ENCODE results near the gene LRRC10B.

LRRC10B gene

DNA sequence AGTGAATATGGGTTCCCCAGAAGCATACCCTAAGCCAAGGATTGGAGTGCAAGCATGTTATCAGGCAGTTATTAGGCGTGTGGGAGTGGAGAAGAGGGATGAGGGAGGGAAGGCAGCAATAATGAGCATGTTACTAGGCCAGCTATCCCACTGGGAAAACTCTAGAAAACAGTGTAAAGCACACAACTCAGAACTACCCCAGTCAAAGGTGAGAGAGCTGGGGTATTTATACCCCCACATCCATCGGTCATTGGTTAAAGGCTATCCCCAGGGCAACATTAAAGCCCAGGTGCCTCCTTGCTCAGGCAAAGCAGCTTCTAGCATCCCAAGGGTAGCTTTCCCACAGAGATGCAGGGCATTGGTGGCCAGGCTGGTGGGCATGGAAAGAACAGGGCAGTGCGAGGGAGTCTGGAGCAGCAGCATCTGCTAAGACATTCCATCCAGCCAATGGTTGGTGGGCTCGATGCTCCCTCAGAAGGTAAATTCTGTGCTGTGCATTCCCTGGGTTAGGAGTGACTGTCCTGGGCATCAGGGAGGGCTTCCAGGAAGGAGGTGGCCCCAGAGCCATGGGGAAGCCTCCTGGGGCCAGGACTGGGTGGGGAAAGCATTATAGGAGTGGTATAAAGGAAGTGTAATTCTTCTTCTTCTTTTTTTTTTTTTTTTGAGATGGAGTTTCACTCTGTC is 21.1 kb upstream of the LRRC10B start:
- no peak for DNase-seq

- peak; percentile 91 for DNase-seq
Measured at GRCh38 chr11:61488651-61489291, 19.8 kb upstream of the LRRC10B start.

DNA sequence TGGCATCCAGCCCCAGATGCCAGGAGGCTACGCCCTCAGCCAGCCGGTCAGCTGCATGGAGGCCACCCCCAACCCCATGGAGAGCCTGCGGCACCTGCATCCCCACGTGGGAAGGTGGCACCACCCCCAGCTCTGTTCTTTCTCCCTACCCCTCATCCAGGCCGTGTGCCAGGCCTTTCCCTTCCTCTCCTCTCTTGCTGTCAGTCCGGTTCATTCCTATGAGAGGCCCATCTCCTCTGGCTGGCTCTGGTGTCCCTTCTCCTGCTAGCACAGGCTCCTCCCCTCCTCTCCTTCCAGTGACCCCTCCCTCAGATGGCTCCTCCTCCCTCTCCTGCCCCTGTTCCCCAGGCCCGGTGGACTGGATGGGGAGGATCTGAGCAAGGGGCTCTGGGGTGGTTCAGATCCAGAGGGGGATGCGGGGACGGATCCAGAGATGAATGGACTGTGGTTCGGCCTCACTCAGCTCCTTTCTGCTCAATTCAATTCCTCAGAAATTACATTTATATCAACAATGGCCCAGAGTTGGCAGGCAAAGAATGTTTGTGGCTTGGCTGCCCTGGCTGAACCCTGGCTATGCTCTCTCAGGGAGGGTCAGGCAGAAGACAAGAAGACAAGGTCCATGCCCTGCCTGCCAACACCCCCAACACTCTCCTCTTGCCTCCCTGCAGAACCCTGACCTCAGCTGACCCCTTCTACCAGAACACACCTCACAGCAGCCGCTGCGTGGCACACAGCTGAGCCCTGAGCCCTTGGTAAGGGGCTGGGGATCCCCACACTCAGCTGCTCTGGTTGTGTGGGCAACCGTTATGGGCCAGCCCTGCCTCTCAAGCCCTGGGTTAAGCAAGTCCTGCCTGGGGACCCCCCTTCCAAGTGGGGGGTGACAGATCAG is 18.5 kb upstream of the LRRC10B start:
- DNase-seq, result no peak

DNA sequence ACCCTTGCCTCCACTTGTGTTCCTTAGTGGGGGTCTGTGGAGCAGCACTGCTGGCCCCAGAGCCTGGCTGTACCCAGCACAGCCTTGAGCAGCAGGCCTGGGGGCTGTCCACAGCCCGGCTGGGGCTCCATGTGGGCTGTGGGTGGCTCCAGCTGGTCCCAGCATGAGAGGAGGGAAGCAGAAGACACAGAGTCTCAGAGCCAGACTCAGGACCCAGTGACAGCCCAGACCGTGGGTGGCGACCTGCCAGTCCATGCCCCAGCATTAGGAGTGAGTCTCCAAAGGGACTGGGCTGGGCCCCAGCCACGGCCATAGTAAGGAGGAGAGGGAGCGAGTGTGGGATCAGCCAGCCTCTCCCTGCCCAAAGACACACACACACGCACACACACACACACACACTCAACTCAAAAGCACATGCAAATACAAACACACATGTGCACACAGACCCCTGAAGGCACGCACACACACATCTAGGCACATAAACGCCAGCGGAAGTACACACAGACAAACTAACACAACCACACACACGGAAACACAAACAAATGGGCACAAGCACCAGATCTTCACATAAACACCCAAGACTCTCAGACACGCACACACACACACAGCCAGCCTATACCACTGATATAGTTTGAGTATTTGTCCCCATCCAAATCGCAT is 16.7 kb upstream of the LRRC10B start:
- DNase-seq, result no peak

DNA sequence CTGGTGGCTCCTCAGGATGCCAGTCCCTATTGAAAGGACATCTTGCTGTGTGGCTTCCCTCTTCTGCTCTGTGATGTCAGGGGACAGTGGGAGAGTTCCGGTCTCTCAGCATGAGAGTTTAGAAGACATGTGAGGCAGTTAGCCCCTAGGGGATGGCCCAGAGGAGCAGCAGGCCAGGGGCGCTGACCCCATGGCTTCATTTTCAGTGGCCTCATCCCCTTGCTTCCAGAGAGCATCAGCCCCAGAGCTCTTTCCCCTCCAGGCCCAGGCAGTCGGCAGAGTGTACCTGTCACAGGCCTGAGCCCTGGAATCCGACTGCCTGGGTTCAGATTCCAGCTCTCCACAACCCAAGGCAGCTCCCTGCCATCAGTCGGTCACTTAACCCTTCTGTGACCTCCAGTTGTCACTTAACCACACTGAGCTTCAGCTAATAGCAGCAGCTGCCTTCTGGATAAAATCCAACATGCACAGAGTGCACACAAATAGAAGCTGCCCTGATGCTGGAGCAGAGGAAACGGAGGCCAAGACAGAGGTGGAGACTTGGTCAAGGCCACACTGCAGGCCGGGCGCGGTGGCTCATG is 14.1 kb upstream of the LRRC10B start:
- peak; percentile 35 for DNase-seq

DNA sequence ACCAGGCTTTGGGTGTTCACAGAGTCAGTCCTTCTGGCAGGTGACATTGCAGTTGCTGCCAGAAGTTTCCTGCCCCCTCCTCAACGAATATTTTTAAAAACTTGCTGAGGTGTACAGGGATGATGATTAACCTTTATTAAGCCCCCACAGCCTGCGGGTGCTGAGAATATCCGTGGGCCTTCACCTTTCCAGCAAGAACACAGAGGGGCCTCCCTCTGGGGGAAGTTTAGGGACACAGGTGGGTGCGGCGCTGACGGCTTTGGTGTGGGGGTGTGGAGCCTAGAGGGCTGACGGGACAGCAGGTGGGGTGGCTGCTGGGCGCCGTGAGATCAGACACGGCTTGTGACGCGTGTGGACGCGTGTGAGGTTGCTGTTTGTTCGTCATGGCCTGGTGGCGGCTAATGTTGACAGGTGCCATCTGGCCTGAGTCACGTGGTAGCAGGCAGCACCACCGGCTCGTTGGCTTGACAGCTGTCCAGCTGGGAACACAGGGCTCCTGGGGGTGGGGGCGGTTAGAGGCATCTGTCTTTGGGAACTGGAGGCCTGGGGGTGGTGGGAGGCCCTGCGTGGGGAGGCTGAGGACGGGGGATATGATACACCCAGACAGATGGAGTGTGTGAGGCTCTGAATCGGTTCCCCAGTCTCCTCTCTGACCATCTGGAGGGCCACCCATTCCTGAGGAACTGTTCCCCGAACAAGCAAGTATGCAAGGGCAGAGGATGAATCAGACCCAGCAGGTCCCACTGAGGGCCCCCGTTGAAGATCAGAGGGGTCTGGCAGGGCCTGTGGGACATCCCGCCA is 12.5 kb upstream of the LRRC10B start:
- DNase-seq, result peak; percentile 97

DNA sequence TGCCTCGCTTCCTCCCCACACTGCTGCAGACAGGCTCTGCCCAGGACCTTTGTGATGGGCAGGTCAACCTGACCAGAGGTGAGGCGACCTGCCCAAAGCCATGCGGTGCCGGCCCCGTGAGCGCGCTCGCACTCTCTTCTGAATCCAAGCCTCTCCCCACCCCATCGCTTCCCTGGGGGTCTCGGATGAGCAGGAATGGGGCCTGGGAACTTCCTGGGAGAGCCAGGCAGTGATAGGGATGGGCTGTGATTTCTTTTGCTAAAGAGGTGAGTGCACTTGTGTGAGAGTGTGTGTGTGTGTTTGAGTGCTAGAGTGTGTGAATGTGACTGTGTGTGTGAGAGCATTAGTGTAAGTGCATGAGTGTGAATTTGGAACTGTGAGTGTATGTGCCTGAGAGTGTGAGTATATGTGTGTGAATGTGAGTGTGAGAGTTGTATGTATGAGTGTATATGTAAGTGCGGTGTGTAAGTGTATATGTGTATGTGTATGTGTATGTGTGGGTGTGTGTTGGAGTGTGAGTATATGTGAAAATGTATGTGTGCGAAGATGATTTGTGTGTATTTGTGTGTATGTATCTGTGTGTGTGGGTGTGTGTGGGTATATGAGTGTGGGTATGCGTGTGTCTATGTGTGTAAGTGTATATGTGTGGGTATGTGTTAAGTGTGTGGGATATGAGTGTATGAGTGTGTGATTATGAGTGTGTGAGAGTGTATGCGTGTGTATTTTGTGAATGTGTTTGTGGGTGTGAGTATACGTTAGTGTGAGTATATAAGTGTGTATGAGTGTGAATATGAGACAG is 11.7 kb upstream of the LRRC10B start:
- no peak for DNase-seq

- no peak for DNase-seq
Measured at GRCh38 chr11:61497473-61497872, 11.1 kb upstream of the LRRC10B start.

- DNase-seq, result no peak
Measured at GRCh38 chr11:61497876-61498275, 10.7 kb upstream of the LRRC10B start.

DNA sequence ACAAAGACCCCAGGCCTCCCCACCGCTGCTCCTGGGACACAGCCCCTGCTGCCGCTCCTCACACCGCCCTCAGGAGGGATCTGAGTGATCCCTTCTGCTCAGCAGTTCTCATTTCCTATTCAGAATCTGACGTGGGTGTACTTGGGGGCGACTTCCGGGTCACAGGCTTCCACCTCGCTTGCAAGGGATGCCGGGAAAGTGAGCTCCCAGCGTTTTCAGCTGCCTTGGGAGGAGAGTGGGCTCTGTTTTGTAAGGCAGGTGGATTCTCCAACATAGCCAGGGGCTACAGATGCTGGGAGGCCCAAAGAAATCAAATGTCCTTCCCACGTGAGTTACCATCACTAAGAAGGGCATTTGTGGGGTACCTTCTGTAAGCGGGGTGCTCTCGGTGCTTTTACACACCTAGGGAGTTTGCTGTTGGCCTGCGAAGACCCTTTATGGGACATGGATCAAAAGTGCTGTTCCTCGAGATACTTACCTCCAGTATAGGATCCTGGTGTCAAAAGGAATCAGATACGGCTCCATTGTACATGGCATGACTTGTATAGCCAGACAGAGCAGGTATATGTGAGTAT is 9.7 kb upstream of the LRRC10B start:
- DNase-seq, result no peak

GRCh38 chr11:61499816-61500491 is 8.6 kb upstream of the LRRC10B start:
- no peak for DNase-seq

- DNase-seq, result no peak
Measured at GRCh38 chr11:61502522-61502921, 6.0 kb upstream of the LRRC10B start.

- no peak for DNase-seq
Measured at GRCh38 chr11:61503135-61503770, 5.3 kb upstream of the LRRC10B start.

DNA sequence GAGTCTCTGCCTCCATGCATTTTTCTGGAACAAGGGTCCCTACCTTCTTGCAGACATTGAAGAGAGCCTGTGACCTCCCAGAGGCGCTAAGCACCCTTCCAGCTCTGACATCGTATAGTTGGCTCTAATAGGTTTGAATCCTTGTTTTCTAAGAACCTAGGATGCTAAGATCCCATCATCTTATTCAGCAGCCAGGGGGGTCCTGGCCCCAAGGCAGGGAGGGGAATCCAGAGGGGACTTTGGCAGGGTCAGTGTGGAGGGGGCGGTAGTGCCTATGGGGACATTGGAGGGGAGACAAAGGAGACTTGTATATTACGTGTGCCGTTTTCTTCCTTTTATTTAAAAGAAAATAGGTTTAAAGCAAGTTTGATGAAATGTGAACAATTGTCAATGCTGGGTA is 3.4 kb upstream of the LRRC10B start:
- DNase-seq, result no peak

GRCh38 chr11:61505640-61506155 is 2.9 kb upstream of the LRRC10B start:
- peak; percentile 77 for DNase-seq

GRCh38 chr11:61507012-61507768 is 1.4 kb upstream of the LRRC10B start:
- peak; percentile 53 for DNase-seq

DNA sequence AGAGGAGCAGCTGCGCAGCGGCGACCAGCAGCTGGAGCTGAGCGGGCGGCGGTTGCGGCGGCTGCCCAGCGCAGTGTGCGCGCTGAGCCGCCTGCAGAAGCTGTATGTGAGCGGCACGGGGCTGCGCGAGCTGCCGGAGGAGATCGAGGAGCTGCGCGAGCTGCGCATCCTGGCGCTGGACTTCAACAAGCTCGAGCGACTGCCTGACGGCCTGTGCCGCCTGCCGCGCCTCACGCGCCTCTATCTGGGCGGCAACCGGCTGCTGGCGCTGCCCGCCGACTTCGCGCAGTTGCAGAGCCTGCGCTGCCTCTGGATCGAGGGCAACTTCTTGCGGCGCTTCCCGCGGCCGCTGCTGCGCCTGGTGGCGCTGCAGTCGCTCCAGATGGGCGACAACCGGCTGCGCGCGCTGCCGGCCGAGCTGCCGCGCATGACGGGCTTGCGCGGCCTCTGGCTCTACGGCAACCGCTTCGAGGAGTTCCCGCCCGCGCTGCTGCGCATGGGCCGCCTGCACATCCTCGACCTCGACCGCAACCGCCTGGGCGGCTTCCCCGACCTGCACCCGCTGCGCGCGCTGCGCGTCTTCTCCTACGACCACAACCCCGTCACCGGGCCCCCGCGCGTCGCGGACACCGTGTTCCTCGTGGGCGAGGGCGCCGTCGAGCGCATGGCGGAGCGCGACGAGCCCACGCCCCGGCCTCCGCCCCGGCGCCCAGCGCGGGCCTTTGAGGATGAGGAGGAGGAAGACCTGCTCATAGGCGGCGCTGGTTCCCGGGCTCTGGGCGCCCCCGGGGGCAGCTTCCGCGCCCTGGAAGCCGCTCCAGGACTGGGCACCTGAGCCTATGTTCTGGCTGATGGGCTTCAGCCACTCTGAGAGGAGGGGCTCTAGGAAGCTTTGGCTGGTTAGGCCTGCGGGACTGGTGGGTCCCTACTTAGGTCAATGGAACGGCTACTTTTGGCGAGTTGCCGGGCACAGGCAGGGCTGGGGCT is 787 bp downstream of the LRRC10B start:
- DNase-seq, result peak; percentile 96

Data from NCI-H69 (cell line).